Activated CD4-positive, CD25-positive, alpha-beta regulatory T cell treated with anti-CD3 and anti-CD28 coated beads, Interleukin-2, amount 50 U/mL, for 16 hours (primary cell): ENCODE measurements around the gene KRT27.
"Not testable (repeated sequence)": the region's sequence is repeated elsewhere in the genome, so short reads cannot be mapped to it uniquely, and the experiment has no call there.

Experiments
- DNase-seq: peaks from one replicate; pipeline ENCODE4 v3.0.0-alpha.2; 2020; ENCODE audit warnings: low read depth, low spot score

KRT27 gene

DNA sequence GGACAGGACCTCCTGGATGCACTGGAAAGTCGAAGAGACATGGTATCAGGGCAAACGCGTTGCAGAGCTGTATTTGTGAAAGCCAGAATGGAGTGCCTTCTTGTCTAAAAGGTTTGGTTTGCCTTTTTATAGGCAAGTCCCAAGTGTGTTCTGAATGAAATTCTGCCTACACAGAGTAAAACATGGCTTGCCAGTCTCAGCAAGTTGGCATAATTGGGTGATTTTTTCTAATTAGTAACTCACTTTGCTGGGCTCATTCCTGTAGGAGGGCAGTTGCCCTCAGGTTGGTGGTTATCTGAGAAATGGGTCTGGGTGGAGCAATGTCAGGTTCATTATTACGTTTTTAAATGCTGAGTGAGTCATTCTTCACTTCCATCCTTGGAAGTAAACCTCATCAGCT, 27.1 kb downstream of the KRT27 start, which contains the start of gene KRT25:
KRT25 (minus strand) TSS at position 101 of the 400 bp plus-strand sequence; CDS start at position 41, 60 bp downstream.
- no peak for DNase-seq

- DNase-seq: no peak
Measured at GRCh38 chr17:40753804-40754203, 28.5 kb downstream of the KRT27 start.

DNA sequence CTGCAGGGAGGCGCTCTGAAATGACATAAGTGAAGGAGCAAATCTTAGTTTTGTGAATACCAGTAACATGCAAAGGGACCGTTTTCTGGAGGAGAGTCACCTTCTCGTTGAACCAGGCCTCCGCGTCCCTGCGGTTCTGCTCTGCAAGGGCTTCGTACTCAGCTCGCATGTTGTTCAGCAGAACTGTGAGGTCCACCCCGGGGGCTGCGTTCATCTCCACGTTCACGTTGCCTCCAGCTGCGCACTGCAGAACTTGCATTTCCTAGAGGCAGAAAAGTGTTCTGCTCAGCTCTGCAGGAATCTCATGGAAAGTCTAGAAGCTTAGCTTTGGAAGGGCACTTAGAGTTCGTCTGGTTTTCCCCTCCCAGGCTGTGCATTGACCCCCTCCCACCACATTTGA, 31.3 kb downstream of the KRT27 start:
- no peak for DNase-seq

GRCh38 chr17:40750391-40750790, 32.0 kb downstream of the KRT27 start:
- DNase-seq: no peak

DNA sequence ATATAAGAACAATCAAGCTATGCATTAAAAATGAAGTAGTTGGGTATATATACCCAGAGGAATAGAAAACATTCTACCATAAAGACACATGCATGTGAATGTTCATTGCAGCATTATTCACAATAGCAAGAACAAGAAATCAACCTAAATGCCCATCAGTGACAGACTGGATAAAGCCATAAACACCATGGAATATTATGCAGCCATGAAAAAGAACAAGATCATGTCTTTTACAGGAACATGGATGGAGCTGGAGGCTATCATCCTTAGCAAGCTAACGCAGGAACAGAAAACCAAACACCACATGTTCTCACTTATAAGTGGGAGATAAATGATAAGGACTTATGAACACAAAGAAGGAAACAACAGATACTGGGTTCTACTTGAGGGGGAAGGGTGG, 33.7 kb downstream of the KRT27 start:
- DNase-seq: not testable (repeated sequence)

GRCh38 chr17:40738553-40738952, 43.8 kb downstream of the KRT27 start:
- no peak for DNase-seq

GRCh38 chr17:40735016-40735415, 47.3 kb downstream of the KRT27 start:
- DNase-seq: no peak

- DNase-seq: no peak
Measured at GRCh38 chr17:40734018-40734417, 48.3 kb downstream of the KRT27 start.

- DNase-seq: no peak
Measured at GRCh38 chr17:40730970-40731369, 51.4 kb downstream of the KRT27 start.

DNA sequence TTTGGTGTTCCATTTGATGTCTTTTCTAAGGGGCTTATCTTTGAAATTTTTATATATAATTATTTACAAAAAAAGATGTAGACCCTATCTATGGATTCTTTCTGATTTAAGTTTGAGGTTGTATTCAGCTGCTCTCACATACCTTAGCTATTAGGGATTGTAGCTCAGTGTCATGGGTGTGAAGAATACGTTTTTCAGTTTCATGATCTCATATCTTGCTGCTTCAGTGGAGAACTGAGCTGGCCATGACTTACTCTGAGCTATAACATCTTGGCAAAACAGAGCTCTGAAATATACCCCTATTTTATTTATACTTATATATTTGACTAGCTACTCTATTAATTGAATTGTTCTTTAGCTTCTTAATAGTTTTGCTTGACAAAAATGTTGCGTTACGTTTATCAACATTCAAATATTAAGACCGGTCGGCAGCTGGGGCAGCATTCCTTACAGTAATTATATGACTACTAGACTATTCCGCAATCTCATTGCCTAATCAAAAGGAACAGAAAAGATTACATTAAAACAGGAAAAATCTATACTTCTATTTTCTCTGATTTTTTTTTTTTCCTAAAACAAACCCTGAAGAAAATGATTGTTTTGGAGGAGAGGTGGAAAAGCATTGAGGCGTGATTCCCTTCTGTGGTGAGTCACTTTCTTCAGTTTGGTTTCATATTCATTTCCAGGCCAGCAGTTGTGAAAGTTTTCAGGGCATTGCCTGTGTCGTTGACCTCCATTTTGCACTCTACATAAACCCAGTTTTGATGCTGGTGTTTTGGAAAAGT, 54.7 kb downstream of the KRT27 start:
- DNase-seq: no peak

GRCh38 chr17:40726919-40727318, 55.4 kb downstream of the KRT27 start:
- no peak for DNase-seq
